HepG2 (cell line): ENCODE measurements around the gene C20orf204. TPM values are rescaled to one million over a fixed set of nuclear protein-coding genes. Genes with fewer than 3 reads are reported as not detected.

Source experiments
- DMAP1 ChIP-seq: IDR thresholded peaks from 2 replicates; pipeline ENCODE4 v1.6.1; 2016
- GABPA ChIP-seq, 2 experiments: IDR thresholded peaks; 2 replicates each; pipeline ENCODE4 v1.6.1; 2011 to 2016; ENCODE audit warnings: low read depth in 2 of 2, low read length in 1 of 2, missing biosample characterization in 1 of 2, missing genetic modification characterization in 1 of 2
- GFI1 ChIP-seq: sonication (generic); formaldehyde crosslinking; IDR thresholded peaks from 2 replicates; pipeline ENCODE4 v1.5.0; 2020; ENCODE audit warnings: missing genetic modification reagents, mild to moderate bottlenecking, borderline replicate concordance
- KDM3A ChIP-seq: IDR thresholded peaks from 2 replicates; pipeline ENCODE4 v1.6.1; 2018; ENCODE audit warnings: low read depth, missing compliant biosample characterization
- KLF6 ChIP-seq: IDR thresholded peaks from 2 replicates; pipeline ENCODE4 v1.8.0; 2016; ENCODE audit warnings: missing biosample characterization, missing genetic modification reagents
- MED13 ChIP-seq: sonication (generic); formaldehyde crosslinking; IDR thresholded peaks from 2 replicates; pipeline ENCODE4 v1.5.0; 2020; ENCODE audit warnings: missing genetic modification reagents
- MTA1 ChIP-seq: sonication (generic); formaldehyde crosslinking; IDR thresholded peaks from 2 replicates; pipeline ENCODE4 v1.4.0; 2020; ENCODE audit warnings: missing genetic modification reagents, mild to moderate bottlenecking, borderline replicate concordance
- MTF2 ChIP-seq: sonication (generic); formaldehyde crosslinking; IDR thresholded peaks from 2 replicates; pipeline ENCODE4 v1.5.0; 2020; ENCODE audit warnings: missing genetic modification reagents, borderline replicate concordance
- MYNN ChIP-seq: sonication (generic); formaldehyde crosslinking; IDR thresholded peaks from 2 replicates; pipeline ENCODE4 v1.4.0; 2020; ENCODE audit warnings: mild to moderate bottlenecking, low read depth, missing genetic modification reagents
- NFYB ChIP-seq: sonication (generic); formaldehyde crosslinking; IDR thresholded peaks from 2 replicates; pipeline ENCODE4 v1.4.0; 2020; ENCODE audit warnings: missing genetic modification reagents
- POLR2AphosphoS5 ChIP-seq: IDR thresholded peaks from 2 replicates; pipeline ENCODE4 v1.6.1; 2012; ENCODE audit warnings: low read depth, low read length
- PRPF4 ChIP-seq: fragments of 200-400 bp; formaldehyde crosslinking; IDR thresholded peaks from 2 replicates; pipeline ENCODE4 v1.6.1; 2016; ENCODE audit warnings: low read length, low read depth; ENCODE audit not compliant: poor library complexity, severe bottlenecking
- PTBP1 ChIP-seq: fragments of 200-400 bp; formaldehyde crosslinking; IDR thresholded peaks from 2 replicates; pipeline ENCODE4 v1.6.1; 2018; ENCODE audit warnings: low read length, low read depth; ENCODE audit not compliant: poor library complexity, severe bottlenecking
- RBM39 ChIP-seq: fragments of 200-400 bp; formaldehyde crosslinking; IDR thresholded peaks from one replicate; pipeline ENCODE4 v1.6.1; 2018; ENCODE audit warnings: antibody characterized with exemption, mild to moderate bottlenecking, low read depth, low read length; ENCODE audit not compliant: poor library complexity, severe bottlenecking
- REPIN1 ChIP-seq: sonication (generic); formaldehyde crosslinking; IDR thresholded peaks from 2 replicates; pipeline ENCODE4 v1.8.0; 2022; ENCODE audit warnings: missing genetic modification reagents, low read depth, mild to moderate bottlenecking, borderline replicate concordance
- SKIL ChIP-seq: sonication (generic); formaldehyde crosslinking; IDR thresholded peaks from 2 replicates; pipeline ENCODE4 v1.8.0; 2022; ENCODE audit warnings: missing genetic modification reagents, mild to moderate bottlenecking, moderate library complexity, borderline replicate concordance
- SP4 ChIP-seq: sonication (generic); formaldehyde crosslinking; IDR thresholded peaks from 2 replicates; pipeline ENCODE4 v1.8.1; 2023; ENCODE audit warnings: mild to moderate bottlenecking, missing genetic modification reagents
- U2AF1 ChIP-seq: fragments of 200-400 bp; formaldehyde crosslinking; optimal IDR thresholded peaks from 2 replicates; pipeline ENCODE3; 2017; ENCODE audit warnings: mild to moderate bottlenecking, low read depth, low read length
- ZBTB3 ChIP-seq: sonication (generic); formaldehyde crosslinking; IDR thresholded peaks from 2 replicates; pipeline ENCODE4 v1.4.0; 2020; ENCODE audit warnings: low read depth, mild to moderate bottlenecking, moderate library complexity, missing genetic modification reagents, borderline replicate concordance
- ZMYM4 ChIP-seq: sonication (generic); formaldehyde crosslinking; IDR thresholded peaks from 2 replicates; pipeline ENCODE4 v1.8.1; 2023; ENCODE audit warnings: mild to moderate bottlenecking, missing genetic modification reagents
- ZNF160 ChIP-seq: sonication (generic); formaldehyde crosslinking; IDR thresholded peaks from 2 replicates; pipeline ENCODE4 v1.8.0; 2022; ENCODE audit warnings: mild to moderate bottlenecking, inconsistent platforms, missing genetic modification reagents
- ZNF224 ChIP-seq: sonication (generic); formaldehyde crosslinking; IDR thresholded peaks from 2 replicates; pipeline ENCODE4 v1.5.0; 2020; ENCODE audit warnings: mild to moderate bottlenecking, missing genetic modification reagents
- ZNF570 ChIP-seq: sonication (generic); formaldehyde crosslinking; IDR thresholded peaks from 2 replicates; pipeline ENCODE4 v1.4.0; 2020; ENCODE audit warnings: mild to moderate bottlenecking, missing genetic modification reagents, borderline replicate concordance
- ZNF574 ChIP-seq: sonication (generic); formaldehyde crosslinking; IDR thresholded peaks from 2 replicates; pipeline ENCODE4 v1.4.0; 2020; ENCODE audit warnings: missing genetic modification reagents
- ZNF615 ChIP-seq: sonication (generic); formaldehyde crosslinking; IDR thresholded peaks from 2 replicates; pipeline ENCODE4 v1.5.0; 2020; ENCODE audit warnings: mild to moderate bottlenecking, missing genetic modification reagents, borderline replicate concordance
- ZNF674 ChIP-seq: sonication (generic); formaldehyde crosslinking; IDR thresholded peaks from 2 replicates; pipeline ENCODE4 v1.5.0; 2020; ENCODE audit warnings: low read depth, mild to moderate bottlenecking, missing genetic modification reagents
- ZNF788 ChIP-seq: sonication (generic); formaldehyde crosslinking; IDR thresholded peaks from 2 replicates; pipeline ENCODE4 v1.5.0; 2020; ENCODE audit warnings: mild to moderate bottlenecking, missing genetic modification reagents, borderline replicate concordance
- ZSCAN9 ChIP-seq: IDR thresholded peaks from 2 replicates; pipeline ENCODE4 v1.6.1; 2016; ENCODE audit warnings: borderline replicate concordance
- polyA plus RNA-seq, 8 experiments: library from polyadenylated mRNA; depleted of rRNA in 3 of 8; stranded (reverse) in 7 of 8; unstranded in 1 of 8; fragments of >200 nt; fragmentation: Illumina TruSeq in 4 of 8; extraction: Trizol in 4 of 8; gene quantifications; 2 replicates each; pipeline versions ENCODE4 v1.2.1 to v1.2.3, GENCODE V29; 2011 to 2016; ENCODE audit warnings: low read depth in 4 of 8, missing spikeins in 1 of 8, mixed read lengths in 1 of 8; ENCODE audit not compliant: insufficient read depth in 1 of 8
- total RNA-seq, 5 experiments: library from RNA; depleted of rRNA; stranded (reverse); fragments of >200 nt; fragmentation: Illumina TruSeq; extraction: Trizol; gene quantifications; 2 replicates each; pipeline ENCODE4 v1.2.3, GENCODE V29; 2016; ENCODE audit warnings: low read depth in 1 of 5

Gene C20orf204
- total and polyA plus RNA-seq, 2 of the 13 experiments (the other 11 are each of a cell fraction or from before 2014, with no cell fraction given) = 22.1 to 80.0 TPM

- TF ChIP-seq MED13 = 0 out of 2 replicates have a peak, but pooled peaks have one; percentile 65
- peak; percentile 9; the same call in 1 of the 2 replicates for TF ChIP-seq SKIL
- TF ChIP-seq NFYB (CRISPR knock-in tag) = no peak
- no peak for TF ChIP-seq ZMYM4 (CRISPR knock-in tag)
- no peak for TF ChIP-seq ZNF788
- peak; percentile 8; the same call in 1 of the 2 replicates for TF ChIP-seq DMAP1
- no peak for TF ChIP-seq KDM3A (CRISPR knock-in tag)
- no peak for TF ChIP-seq ZNF674
- TF ChIP-seq MTA1 (CRISPR knock-in tag) = no peak
- no peak for TF ChIP-seq ZNF570 (CRISPR knock-in tag)
- TF ChIP-seq REPIN1 = 0 out of 2 replicates have a peak, but pooled peaks have one; percentile 5
- TF ChIP-seq MTF2 (CRISPR knock-in tag) = 0 out of 2 replicates have a peak, but pooled peaks have one; percentile 17
- TF ChIP-seq GABPA (IDR thresholded peaks at IDR 0.05; ENCODE audit: low read depth, low read length) = no peak
- TF ChIP-seq GABPA (CRISPR knock-in tag; IDR thresholded peaks at IDR 0.05; ENCODE audit: low read depth) = 0 out of 2 replicates have a peak, but pooled peaks have one; percentile 2
- TF ChIP-seq POLR2AphosphoS5 = peak; percentile 24; the same call in 1 of the 2 replicates
- TF ChIP-seq MYNN (CRISPR knock-in tag) = no peak
- 0 out of 2 replicates have a peak, but pooled peaks have one; percentile 56 for TF ChIP-seq ZNF615 (CRISPR knock-in tag)
- TF ChIP-seq ZSCAN9 = no peak
- TF ChIP-seq ZNF224 = no peak
- no peak for TF ChIP-seq ZNF160 (CRISPR knock-in tag)
- TF ChIP-seq RBM39 = peak; percentile 90
- peak; percentile 31 for TF ChIP-seq U2AF1
- TF ChIP-seq GFI1 (CRISPR knock-in tag) = peak; percentile 50; the same call in 1 of the 2 replicates
- peak; percentile 16 for TF ChIP-seq PTBP1
- peak; percentile 10 for TF ChIP-seq PRPF4
- 0 out of 2 replicates have a peak, but pooled peaks have one; percentile 4 for TF ChIP-seq SP4
- 0 out of 2 replicates have a peak, but pooled peaks have one; percentile 6 for TF ChIP-seq KLF6 (CRISPR knock-in tag)
- peak; percentile 47; the same call in 1 of the 2 replicates for TF ChIP-seq ZBTB3 (CRISPR knock-in tag)
- peak; percentile 13; the same call in 1 of the 2 replicates for TF ChIP-seq ZNF574
Observed at GRCh38 chr20:64041781-64042053, 5.7 kb downstream of the C20orf204 start (continued).
